Pulmonary artery endothelial cell (primary cell): ENCODE results near the gene EPB41L4B. TPM values are rescaled to one million over a fixed set of nuclear protein-coding genes. Genes with fewer than 3 reads are reported as not detected.
"Not testable (repeated sequence)": the region's sequence is repeated elsewhere in the genome, so short reads cannot be mapped to it uniquely, and the experiment has no call there.

Experiments
- DNase-seq: peaks from one replicate; pipeline ENCODE4 v3.0.0-alpha.2; 2011; ENCODE audit warnings: low read depth, low spot score
- total RNA-seq: library from RNA; depleted of rRNA; stranded (reverse); fragments of >200 nt; gene quantifications from 2 replicates; pipeline ENCODE4 v1.2.3, GENCODE V29; 2014

EPB41L4B gene
- 0.42 and 0.92 TPM in 2 replicates for total RNA-seq

GRCh38 chr9:109320742-109321448 is at the start of gene EPB41L4B:
Gene EPB41L4B, minus strand, starts transcription at chr9:109321059. Its CDS starts 613 bp downstream, at chr9:109320446.
- peak; percentile 45 for DNase-seq

GRCh38 chr9:109369285-109369684 is 48.4 kb upstream of the EPB41L4B start:
- DNase-seq, result no peak

GRCh38 chr9:109360771-109361170 is 39.9 kb upstream of the EPB41L4B start:
- no peak for DNase-seq

GRCh38 chr9:109358968-109359603 is 38.2 kb upstream of the EPB41L4B start:
- DNase-seq, result not testable (repeated sequence)

- no peak for DNase-seq
Measured at GRCh38 chr9:109355564-109356297, 34.9 kb upstream of the EPB41L4B start.

GRCh38 chr9:109354190-109354589 is 33.3 kb upstream of the EPB41L4B start:
- no peak for DNase-seq

GRCh38 chr9:109351032-109351431 is 30.2 kb upstream of the EPB41L4B start:
- no peak for DNase-seq

- no peak for DNase-seq
Measured at GRCh38 chr9:109349421-109349846, 28.6 kb upstream of the EPB41L4B start.

GRCh38 chr9:109346904-109347303 is 26.0 kb upstream of the EPB41L4B start:
- DNase-seq, result no peak

GRCh38 chr9:109344866-109345265 is 24.0 kb upstream of the EPB41L4B start:
- no peak for DNase-seq

- DNase-seq, result no peak
Measured at GRCh38 chr9:109342878-109343277, 22.0 kb upstream of the EPB41L4B start.

GRCh38 chr9:109341561-109341960 is 20.7 kb upstream of the EPB41L4B start:
- no peak for DNase-seq

GRCh38 chr9:109340979-109341378 is 20.1 kb upstream of the EPB41L4B start:
- DNase-seq, result not testable (repeated sequence)

GRCh38 chr9:109336409-109336808 is 15.6 kb upstream of the EPB41L4B start:
- DNase-seq, result no peak

- no peak for DNase-seq
Measured at GRCh38 chr9:109335929-109336328, 15.1 kb upstream of the EPB41L4B start.

- DNase-seq, result no peak
Measured at GRCh38 chr9:109335121-109335520, 14.3 kb upstream of the EPB41L4B start.

GRCh38 chr9:109331353-109331752 is 10.5 kb upstream of the EPB41L4B start:
- DNase-seq, result no peak

- no peak for DNase-seq
Measured at GRCh38 chr9:109329638-109330258, 8.9 kb upstream of the EPB41L4B start.

- no peak for DNase-seq
Measured at GRCh38 chr9:109328978-109329637, 8.2 kb upstream of the EPB41L4B start.

- no peak for DNase-seq
Measured at GRCh38 chr9:109325089-109325488, 4.2 kb upstream of the EPB41L4B start.

GRCh38 chr9:109323771-109324170 is 2.9 kb upstream of the EPB41L4B start:
- no peak for DNase-seq
